ENCODE results near the gene ELK3. TPM values are rescaled to one million over a fixed set of nuclear protein-coding genes. Genes with fewer than 3 reads are reported as not detected.

Gene ELK3
- total and polyA plus RNA-seq, 2 experiments from 2014 or later: 5.5 to 8.3 TPM

DNA sequence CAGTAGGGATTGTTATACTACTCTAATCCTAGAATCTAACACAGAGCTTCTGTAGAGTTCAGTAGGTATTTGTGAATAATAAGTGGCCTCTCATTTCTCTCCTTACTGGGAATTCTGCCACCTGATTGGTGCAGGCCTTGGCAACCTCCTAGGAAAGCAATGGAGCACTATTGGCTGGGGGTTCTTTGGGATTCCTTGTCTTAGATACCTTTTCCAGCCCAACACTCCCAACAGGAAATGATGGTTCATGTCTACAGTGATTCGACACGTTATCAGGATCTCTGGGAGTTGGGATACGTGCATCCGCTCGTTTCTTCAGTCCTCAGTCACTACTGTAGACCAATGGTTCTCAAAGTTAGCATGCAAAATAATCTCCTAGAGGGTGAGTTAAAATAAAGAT, 67.4 kb downstream of the ELK3 start:
- H3K4me2 ChIP-seq: no peak overlapping the region
- H2AFZ ChIP-seq: no peak overlapping the region
- H3K27me3 Mint-ChIP-seq (ENCODE audit: insufficient read depth, low read depth, poor library complexity): peaks cover 2% of the 10 kb centered on the region
- no peak for DNase-seq (ENCODE audit: low spot score)
- peaks cover 7% of the 10 kb centered on the region; the same call in 2 of the 3 replicates for H3K4me1 Mint-ChIP-seq
- H4K20me1 ChIP-seq (replicated peaks; ENCODE audit: insufficient read depth): no peaks in the 10 kb centered on the region
- H3K36me3 ChIP-seq (ENCODE audit: insufficient read depth): peaks cover 5% of the 10 kb centered on the region; the same call in 1 of the 2 replicates
- no peak overlapping the region for H3K27ac ChIP-seq (ENCODE audit: low read depth)
- ATAC-seq: no peak
- H3K27ac Mint-ChIP-seq: no peak overlapping the region
- H3K4me3 ChIP-seq: no peak overlapping the region
- TF ChIP-seq POLR2AphosphoS5 (IDR thresholded peaks at IDR 0.05; ENCODE audit: low read depth) (no peak), NANOG (IDR thresholded peaks at IDR 0.05; ENCODE audit: borderline replicate concordance) (no peak), EZH2phosphoT487 (IDR thresholded peaks at IDR 0.05; ENCODE audit: unreplicated experiment) (no peak), CREB1 (CRISPR knock-in tag; IDR thresholded peaks at IDR 0.05; ENCODE audit: low read depth) (no peak), ZNF114 (CRISPR knock-in tag; IDR thresholded peaks at IDR 0.05) (no peak), JUNB (IDR thresholded peaks at IDR 0.05; ENCODE audit: unreplicated experiment) (no peak), EZH2 (IDR thresholded peaks at IDR 0.05; ENCODE audit: low read depth, unreplicated experiment) (no peak), ZNF331 (CRISPR knock-in tag; IDR thresholded peaks at IDR 0.05; ENCODE audit: low read depth) (no peak), STAT1 (IDR thresholded peaks at IDR 0.05; ENCODE audit: unreplicated experiment) (no peak)
- TF ChIP-seq, protein P1, sequence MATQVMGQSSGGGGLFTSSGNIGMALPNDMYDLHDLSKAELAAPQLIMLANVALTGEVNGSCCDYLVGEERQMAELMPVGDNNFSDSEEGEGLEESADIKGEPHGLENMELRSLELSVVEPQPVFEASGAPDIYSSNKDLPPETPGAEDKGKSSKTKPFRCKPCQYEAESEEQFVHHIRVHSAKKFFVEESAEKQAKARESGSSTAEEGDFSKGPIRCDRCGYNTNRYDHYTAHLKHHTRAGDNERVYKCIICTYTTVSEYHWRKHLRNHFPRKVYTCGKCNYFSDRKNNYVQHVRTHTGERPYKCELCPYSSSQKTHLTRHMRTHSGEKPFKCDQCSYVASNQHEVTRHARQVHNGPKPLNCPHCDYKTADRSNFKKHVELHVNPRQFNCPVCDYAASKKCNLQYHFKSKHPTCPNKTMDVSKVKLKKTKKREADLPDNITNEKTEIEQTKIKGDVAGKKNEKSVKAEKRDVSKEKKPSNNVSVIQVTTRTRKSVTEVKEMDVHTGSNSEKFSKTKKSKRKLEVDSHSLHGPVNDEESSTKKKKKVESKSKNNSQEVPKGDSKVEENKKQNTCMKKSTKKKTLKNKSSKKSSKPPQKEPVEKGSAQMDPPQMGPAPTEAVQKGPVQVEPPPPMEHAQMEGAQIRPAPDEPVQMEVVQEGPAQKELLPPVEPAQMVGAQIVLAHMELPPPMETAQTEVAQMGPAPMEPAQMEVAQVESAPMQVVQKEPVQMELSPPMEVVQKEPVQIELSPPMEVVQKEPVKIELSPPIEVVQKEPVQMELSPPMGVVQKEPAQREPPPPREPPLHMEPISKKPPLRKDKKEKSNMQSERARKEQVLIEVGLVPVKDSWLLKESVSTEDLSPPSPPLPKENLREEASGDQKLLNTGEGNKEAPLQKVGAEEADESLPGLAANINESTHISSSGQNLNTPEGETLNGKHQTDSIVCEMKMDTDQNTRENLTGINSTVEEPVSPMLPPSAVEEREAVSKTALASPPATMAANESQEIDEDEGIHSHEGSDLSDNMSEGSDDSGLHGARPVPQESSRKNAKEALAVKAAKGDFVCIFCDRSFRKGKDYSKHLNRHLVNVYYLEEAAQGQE (IDR thresholded peaks at IDR 0.05; ENCODE audit: unreplicated experiment): no peak
- TF ChIP-seq, protein P2, sequence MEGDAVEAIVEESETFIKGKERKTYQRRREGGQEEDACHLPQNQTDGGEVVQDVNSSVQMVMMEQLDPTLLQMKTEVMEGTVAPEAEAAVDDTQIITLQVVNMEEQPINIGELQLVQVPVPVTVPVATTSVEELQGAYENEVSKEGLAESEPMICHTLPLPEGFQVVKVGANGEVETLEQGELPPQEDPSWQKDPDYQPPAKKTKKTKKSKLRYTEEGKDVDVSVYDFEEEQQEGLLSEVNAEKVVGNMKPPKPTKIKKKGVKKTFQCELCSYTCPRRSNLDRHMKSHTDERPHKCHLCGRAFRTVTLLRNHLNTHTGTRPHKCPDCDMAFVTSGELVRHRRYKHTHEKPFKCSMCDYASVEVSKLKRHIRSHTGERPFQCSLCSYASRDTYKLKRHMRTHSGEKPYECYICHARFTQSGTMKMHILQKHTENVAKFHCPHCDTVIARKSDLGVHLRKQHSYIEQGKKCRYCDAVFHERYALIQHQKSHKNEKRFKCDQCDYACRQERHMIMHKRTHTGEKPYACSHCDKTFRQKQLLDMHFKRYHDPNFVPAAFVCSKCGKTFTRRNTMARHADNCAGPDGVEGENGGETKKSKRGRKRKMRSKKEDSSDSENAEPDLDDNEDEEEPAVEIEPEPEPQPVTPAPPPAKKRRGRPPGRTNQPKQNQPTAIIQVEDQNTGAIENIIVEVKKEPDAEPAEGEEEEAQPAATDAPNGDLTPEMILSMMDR (conservative IDR thresholded peaks at IDR 0.05; ENCODE audit: low read depth in 2 of 2): no peak
- TF ChIP-seq, protein P3, sequence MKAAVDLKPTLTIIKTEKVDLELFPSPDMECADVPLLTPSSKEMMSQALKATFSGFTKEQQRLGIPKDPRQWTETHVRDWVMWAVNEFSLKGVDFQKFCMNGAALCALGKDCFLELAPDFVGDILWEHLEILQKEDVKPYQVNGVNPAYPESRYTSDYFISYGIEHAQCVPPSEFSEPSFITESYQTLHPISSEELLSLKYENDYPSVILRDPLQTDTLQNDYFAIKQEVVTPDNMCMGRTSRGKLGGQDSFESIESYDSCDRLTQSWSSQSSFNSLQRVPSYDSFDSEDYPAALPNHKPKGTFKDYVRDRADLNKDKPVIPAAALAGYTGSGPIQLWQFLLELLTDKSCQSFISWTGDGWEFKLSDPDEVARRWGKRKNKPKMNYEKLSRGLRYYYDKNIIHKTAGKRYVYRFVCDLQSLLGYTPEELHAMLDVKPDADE (IDR thresholded peaks at IDR 0.05): no peak
- TF ChIP-seq, protein P4, sequence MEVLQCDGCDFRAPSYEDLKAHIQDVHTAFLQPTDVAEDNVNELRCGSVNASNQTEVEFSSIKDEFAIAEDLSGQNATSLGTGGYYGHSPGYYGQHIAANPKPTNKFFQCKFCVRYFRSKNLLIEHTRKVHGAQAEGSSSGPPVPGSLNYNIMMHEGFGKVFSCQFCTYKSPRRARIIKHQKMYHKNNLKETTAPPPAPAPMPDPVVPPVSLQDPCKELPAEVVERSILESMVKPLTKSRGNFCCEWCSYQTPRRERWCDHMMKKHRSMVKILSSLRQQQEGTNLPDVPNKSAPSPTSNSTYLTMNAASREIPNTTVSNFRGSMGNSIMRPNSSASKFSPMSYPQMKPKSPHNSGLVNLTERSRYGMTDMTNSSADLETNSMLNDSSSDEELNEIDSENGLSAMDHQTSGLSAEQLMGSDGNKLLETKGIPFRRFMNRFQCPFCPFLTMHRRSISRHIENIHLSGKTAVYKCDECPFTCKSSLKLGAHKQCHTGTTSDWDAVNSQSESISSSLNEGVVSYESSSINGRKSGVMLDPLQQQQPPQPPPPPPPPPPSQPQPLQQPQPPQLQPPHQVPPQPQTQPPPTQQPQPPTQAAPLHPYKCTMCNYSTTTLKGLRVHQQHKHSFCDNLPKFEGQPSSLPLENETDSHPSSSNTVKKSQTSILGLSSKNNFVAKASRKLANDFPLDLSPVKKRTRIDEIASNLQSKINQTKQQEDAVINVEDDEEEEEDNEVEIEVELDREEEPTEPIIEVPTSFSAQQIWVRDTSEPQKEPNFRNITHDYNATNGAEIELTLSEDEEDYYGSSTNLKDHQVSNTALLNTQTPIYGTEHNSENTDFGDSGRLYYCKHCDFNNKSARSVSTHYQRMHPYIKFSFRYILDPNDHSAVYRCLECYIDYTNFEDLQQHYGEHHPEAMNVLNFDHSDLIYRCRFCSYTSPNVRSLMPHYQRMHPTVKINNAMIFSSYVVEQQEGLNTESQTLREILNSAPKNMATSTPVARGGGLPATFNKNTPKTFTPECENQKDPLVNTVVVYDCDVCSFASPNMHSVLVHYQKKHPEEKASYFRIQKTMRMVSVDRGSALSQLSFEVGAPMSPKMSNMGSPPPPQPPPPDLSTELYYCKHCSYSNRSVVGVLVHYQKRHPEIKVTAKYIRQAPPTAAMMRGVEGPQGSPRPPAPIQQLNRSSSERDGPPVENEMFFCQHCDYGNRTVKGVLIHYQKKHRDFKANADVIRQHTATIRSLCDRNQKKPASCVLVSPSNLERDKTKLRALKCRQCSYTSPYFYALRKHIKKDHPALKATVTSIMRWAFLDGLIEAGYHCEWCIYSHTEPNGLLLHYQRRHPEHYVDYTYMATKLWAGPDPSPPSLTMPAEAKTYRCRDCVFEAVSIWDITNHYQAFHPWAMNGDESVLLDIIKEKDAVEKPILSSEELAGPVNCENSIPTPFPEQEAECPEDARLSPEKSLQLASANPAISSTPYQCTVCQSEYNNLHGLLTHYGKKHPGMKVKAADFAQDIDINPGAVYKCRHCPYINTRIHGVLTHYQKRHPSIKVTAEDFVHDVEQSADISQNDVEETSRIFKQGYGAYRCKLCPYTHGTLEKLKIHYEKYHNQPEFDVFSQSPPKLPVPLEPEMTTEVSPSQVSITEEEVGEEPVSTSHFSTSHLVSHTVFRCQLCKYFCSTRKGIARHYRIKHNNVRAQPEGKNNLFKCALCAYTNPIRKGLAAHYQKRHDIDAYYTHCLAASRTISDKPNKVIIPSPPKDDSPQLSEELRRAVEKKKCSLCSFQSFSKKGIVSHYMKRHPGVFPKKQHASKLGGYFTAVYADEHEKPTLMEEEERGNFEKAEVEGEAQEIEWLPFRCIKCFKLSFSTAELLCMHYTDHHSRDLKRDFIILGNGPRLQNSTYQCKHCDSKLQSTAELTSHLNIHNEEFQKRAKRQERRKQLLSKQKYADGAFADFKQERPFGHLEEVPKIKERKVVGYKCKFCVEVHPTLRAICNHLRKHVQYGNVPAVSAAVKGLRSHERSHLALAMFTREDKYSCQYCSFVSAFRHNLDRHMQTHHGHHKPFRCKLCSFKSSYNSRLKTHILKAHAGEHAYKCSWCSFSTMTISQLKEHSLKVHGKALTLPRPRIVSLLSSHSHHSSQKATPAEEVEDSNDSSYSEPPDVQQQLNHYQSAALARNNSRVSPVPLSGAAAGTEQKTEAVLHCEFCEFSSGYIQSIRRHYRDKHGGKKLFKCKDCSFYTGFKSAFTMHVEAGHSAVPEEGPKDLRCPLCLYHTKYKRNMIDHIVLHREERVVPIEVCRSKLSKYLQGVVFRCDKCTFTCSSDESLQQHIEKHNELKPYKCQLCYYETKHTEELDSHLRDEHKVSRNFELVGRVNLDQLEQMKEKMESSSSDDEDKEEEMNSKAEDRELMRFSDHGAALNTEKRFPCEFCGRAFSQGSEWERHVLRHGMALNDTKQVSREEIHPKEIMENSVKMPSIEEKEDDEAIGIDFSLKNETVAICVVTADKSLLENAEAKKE (CRISPR knock-in tag; IDR thresholded peaks at IDR 0.05): no peak
- peaks cover 16% of the 10 kb centered on the region; the same call in 2 of the 3 replicates for H3K36me3 Mint-ChIP-seq (ENCODE audit: low read depth)
- no peaks in the 10 kb centered on the region for H3K27me3 ChIP-seq (ENCODE audit: insufficient read depth)
- no peaks in the 10 kb centered on the region for H3K9me3 Mint-ChIP-seq
- no peaks in the 10 kb centered on the region for H3K9me2 ChIP-seq (ENCODE audit: insufficient read depth)
- no peaks in the 10 kb centered on the region for H3F3A ChIP-seq (replicated peaks; ENCODE audit: low read depth)
- no peak overlapping the region for H3K4me3 Mint-ChIP-seq
- H3K79me2 ChIP-seq (replicated peaks; ENCODE audit: insufficient read depth): no peaks in the 10 kb centered on the region
- no peaks in the 10 kb centered on the region for H3K4me1 ChIP-seq (ENCODE audit: insufficient read depth)

Data from GM23338 (cell line).